Brain microvascular endothelial cell (primary cell): ENCODE measurements around the gene ANKRD11.
A peak's percentile ranks its signal among the peaks of the same experiment; 100 is the strongest.
"Not testable (repeated sequence)": the region's sequence is repeated elsewhere in the genome, so short reads cannot be mapped to it uniquely, and the experiment has no call there.

Experiments
- DNase-seq: peaks from one replicate; pipeline ENCODE4 v3.0.0-alpha.2; 2020
- H3K27ac ChIP-seq: fragments of 250-450 bp; sonication (Bioruptor Pico); 2 replicates; pipeline ENCODE4 v1.5.1; 2020; ENCODE audit warnings: mild to moderate bottlenecking, moderate library complexity
- H3K27me3 ChIP-seq: fragments of 250-450 bp; sonication (Bioruptor Pico); replicated peaks from 2 replicates; pipeline ENCODE4 v1.5.1; 2020; ENCODE audit warnings: mild to moderate bottlenecking
- H3K36me3 ChIP-seq: fragments of 250-450 bp; sonication (Bioruptor Pico); replicated peaks from 2 replicates; pipeline ENCODE4 v1.5.1; 2020; ENCODE audit warnings: mild to moderate bottlenecking
- H3K4me3 ChIP-seq: 2 replicates; pipeline ENCODE4 v1.5.1; 2011; ENCODE audit warnings: low read depth, mild to moderate bottlenecking, control low read depth, low read length, moderate library complexity
- in situ Hi-C: cut with HindIII; loops from 2 replicates; pipeline ENCODE4 v1.10.0; 2017; ENCODE audit warnings: low sequenced_read_pairs, low pct_ligation_motif_present
- TF ChIP-seq, protein P1 (sequence below): IDR thresholded peaks from 2 replicates; pipeline ENCODE4 v1.5.1; 2011; ENCODE audit warnings: low read depth, mild to moderate bottlenecking, moderate library complexity, low read length, control low read depth, inconsistent platforms; ENCODE audit errors: missing control alignments

ANKRD11 gene

DNA sequence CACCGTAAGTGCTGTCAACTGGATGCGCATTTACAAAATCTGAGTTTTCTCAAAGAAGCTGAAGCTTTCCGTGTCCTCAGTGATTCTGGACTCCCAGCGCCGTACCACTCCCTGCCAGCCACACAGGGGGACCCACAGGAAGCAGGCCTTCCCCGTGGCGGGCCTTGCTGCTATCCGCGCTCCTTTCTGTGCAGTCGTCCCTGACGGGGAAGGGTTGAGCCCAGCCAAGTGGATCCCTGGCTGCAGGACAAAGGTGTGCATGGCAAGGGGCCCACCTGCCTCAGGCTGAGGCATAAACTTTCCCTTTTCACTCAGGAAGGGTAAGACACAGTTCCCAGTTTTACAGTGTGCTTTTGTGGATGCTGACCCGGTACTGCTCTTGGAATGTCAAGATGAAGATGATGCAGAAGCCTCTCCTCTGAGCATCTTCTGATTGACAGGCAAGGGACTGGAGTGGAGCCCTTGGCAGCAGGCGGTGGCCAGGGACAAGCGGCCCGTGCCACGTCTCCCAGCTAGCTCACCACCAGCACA lies 93.0 kb downstream of the ANKRD11 start:
- Histone ChIP-seq H3K27ac (no peak overlapping the region), H3K4me3 (no peak overlapping the region), H3K36me3 (peaks cover 3% of the 10 kb centered on the region), H3K27me3 (no peaks in the 10 kb centered on the region)
- no peak for DNase-seq
- TF ChIP-seq, protein P1, sequence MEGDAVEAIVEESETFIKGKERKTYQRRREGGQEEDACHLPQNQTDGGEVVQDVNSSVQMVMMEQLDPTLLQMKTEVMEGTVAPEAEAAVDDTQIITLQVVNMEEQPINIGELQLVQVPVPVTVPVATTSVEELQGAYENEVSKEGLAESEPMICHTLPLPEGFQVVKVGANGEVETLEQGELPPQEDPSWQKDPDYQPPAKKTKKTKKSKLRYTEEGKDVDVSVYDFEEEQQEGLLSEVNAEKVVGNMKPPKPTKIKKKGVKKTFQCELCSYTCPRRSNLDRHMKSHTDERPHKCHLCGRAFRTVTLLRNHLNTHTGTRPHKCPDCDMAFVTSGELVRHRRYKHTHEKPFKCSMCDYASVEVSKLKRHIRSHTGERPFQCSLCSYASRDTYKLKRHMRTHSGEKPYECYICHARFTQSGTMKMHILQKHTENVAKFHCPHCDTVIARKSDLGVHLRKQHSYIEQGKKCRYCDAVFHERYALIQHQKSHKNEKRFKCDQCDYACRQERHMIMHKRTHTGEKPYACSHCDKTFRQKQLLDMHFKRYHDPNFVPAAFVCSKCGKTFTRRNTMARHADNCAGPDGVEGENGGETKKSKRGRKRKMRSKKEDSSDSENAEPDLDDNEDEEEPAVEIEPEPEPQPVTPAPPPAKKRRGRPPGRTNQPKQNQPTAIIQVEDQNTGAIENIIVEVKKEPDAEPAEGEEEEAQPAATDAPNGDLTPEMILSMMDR: no peak
- in situ Hi-C loops: no loop called here

DNA sequence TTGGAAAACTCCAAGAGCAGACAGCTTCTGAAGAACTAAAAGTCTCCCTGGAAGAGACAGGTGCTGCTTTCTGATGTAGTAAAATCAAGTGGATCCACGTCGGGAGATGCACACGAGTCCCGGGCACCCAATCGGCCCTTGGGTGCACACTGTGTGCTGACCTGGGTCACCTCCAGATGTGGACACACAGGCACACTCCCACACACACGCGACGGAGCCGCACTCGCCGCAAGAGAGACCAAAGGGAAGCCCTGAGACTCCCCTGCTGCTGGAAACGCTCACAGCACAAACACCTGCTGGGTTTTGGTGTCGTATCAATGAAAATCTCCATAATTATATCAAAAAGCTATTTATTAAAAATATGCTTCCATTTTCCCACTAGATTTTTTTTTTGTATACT lies 94.2 kb downstream of the ANKRD11 start:
- Histone ChIP-seq H3K27ac (no peak overlapping the region), H3K4me3 (no peak overlapping the region), H3K27me3 (no peaks in the 10 kb centered on the region), H3K36me3 (peaks cover 5% of the 10 kb centered on the region)
- in situ Hi-C loops: no loop called here
- DNase-seq: no peak
- TF ChIP-seq, protein P1: no peak

DNA sequence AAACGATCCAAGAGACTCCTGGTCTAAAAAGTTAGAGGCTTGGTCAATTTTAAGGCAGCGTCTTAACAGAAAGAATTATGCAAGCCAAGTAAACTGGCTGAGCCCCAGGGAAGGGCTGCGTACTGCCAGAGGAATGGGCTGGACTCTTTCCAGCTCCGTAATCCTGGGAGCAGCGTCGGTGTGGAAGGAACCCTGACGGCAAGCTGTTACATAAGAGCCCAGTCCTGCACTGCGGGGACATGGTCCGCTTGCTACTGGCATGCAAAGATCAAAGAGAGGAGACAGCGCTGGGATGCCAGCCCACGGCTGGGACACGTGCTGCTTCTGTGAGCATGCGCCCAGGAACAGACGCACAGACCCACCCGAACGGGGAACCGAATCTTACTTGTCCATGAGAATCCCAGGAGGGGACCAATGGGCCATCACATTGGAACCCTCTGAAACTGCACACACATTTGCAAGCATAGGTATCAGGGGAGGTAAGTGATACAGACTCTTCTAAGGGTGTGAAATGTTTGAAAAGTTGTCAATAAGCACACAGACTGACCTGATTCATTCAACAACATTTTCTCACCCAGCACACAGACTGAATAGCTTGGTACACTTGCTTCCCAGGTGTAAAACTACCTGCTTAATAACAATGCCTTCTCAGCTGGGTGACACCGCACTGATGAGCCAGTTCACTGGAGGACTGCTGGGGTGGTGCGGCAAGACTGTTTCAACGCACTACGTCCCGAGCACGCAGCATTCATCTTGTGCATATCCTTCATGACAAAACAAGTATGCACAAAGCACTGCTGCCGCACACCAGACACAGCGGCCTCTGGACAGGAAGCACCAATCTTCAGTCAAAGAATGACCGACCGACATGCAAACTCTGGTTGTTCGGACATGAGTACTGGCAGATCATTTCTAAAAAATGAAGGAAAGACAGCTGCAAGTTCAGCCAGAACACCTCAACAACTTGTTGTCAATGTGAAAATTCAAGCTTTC lies 94.9 kb downstream of the ANKRD11 start:
- peak; percentile 95 for DNase-seq
- Histone ChIP-seq H3K36me3 (peaks cover 5% of the 10 kb centered on the region), H3K27me3 (no peaks in the 10 kb centered on the region), H3K4me3 (no peak overlapping the region), H3K27ac (peak overlapping the region; percentile 40)
- TF ChIP-seq, protein P1: no peak
- in situ Hi-C loops: no loop called here

DNA sequence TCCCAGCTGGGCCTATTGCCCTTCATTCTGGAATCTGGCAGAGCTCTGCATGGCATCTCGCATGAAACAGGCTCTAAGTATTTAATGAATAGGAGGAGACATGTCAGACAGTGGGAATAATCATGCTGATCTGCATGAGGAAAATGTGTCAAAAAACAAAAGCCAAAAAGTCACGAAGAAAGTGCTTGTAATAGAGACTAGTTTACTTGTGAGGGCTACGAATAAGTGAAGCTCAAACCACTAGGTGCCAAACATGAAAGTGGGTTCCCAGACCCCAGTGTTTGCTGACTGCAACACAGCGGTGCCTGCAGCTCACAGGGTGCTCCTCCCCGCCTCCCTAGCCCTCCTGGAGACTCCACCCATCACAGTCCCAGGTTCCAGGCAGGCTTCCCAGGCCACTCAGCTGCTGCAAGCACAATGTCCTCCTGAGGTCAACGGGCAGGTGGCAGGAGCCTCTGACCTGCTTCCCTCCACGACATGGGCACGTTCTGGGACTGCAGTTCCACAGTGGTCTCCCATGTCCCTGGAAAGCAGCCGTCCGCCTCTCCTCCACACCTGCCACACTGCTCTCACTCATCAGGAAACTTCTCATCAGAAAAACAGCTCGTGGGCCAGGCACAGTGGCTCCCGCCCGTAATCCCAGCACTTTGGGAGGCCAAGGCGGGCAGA lies 96.5 kb downstream of the ANKRD11 start:
- Histone ChIP-seq H3K4me3 (no peak overlapping the region), H3K27me3 (no peaks in the 10 kb centered on the region), H3K27ac (no peak overlapping the region), H3K36me3 (peaks cover 5% of the 10 kb centered on the region)
- in situ Hi-C loops: no loop called here
- DNase-seq: no peak
- TF ChIP-seq, protein P1: no peak

DNA sequence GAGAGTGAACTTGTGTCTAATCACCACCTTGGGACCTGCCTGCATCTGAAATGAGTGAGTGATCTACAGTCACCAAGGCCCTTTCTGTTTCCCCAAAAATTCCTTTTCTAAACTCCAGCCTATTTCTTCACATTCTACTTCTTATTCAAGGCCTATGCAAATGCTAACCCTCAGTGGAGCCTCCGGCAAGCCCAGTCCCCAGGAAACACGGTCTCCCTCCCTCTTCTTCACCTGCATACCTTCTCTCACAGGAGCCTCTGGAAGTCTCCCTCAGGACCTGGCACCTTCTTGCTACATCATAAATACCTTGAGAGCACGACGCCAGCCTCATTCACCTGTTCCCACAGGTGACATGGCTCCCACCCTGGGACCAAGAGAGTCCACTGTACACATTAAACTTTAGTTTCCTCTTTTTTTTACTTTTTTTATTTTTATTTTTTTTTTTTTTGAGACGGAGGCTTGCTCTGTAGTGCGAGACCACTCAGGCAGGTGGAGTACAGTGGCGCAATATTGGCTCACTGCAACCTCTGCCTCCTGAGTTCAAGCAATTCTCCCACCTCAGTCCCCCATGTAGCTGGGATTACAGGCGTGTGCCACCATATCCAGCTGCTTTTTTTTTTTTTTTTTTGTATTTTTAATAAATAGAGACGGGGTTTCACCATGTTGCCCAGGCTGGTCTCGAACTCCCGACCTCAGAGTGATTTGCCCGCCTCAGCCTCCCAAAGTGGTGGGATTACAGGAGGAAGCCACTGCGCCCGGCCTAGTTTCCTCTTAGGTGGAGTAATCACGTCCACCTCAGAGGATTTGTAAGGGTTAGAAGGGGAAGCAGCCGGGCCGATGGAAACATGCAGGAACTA lies 97.3 kb downstream of the ANKRD11 start:
- DNase-seq: no peak
- in situ Hi-C loops: no loop called here
- no peak overlapping the region for H3K27ac ChIP-seq

DNA sequence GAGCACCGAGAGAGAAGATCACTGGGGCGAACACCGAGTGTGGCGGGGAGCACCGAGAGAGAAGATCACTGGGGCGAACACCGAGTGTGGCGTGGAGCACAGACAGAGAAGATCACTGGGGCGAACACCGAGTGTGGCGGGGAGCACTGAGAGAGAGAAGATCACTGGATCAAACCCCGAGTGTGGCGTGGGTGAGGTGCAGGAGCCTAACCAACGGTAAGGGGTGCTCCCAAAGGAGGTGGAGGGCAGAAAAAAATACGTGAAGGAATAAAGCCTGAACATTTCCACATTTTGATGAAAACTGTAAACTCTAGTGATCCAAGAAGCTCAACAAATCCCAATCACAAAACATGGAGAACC lies 100.2 kb downstream of the ANKRD11 start:
- DNase-seq, H3K36me3 ChIP-seq, in situ Hi-C loops, H3K27me3 ChIP-seq, H3K4me3 ChIP-seq, H3K27ac ChIP-seq: not testable (repeated sequence)

More for the DNA sequence above, 97.3 kb downstream of the ANKRD11 start:
- TF ChIP-seq, protein P1: no peak
- H3K27me3 ChIP-seq: no peaks in the 10 kb centered on the region
- peaks cover 5% of the 10 kb centered on the region for H3K36me3 ChIP-seq
- no peak overlapping the region for H3K4me3 ChIP-seq

DNA sequence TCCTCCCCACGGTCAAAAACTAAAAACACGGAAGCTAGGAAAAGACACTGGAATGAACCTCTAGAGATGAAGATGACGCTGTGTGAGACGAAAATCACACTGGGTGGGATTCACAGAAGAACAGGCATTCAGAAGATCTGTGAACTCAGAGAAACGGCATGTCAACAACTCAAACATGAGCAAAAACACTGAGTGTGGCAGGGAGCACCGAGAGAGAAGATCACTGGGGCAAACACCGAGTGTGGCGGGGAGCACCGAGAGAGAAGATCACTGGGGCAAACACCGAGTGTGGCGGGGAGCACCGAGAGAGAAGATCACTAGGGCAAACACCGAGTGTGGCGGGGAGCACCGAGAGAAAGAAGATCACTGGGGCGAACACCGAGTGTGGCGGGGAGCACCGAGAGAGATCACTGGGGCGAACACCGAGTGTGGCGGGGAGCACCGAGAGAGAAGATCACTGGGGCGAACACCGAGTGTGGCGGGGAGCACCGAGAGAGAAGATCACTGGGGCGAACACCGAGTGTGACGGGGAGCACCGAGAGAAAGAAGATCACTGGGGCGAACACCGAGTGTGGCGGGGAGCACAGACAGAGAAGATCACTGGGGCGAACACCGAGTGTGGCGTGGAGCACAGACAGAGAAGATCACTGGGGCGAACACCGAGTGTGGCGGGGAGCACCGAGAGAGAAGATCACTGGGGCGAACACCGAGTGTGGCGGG lies 100.7 kb downstream of the ANKRD11 start:
- in situ Hi-C loops, H3K4me3 ChIP-seq, DNase-seq: not testable (repeated sequence)

More for the DNA sequence above, 100.7 kb downstream of the ANKRD11 start:
- H3K27me3 ChIP-seq, H3K27ac ChIP-seq, H3K36me3 ChIP-seq: not testable (repeated sequence)
